ENCODE results near the gene ANO1.

- TF ChIP-seq CTCF (IDR thresholded peaks at IDR 0.05) (no peak), ZFX (IDR thresholded peaks at IDR 0.05; ENCODE audit: borderline replicate concordance) (no peak)
These were observed 91.0 kb downstream of the ANO1 start for GRCh38 chr11:70169127-70169526.
